ENCODE measurements around the gene PLOD2.

Gene PLOD2

GRCh38 chr3:146050691-146051090 is 110.3 kb downstream of the PLOD2 start:
- FAIRE-seq (no peak), DNase-seq (ENCODE audit: low spot score) (no peak)

- DNase-seq (ENCODE audit: low spot score) (no peak), FAIRE-seq (no peak)
These were observed 113.5 kb downstream of the PLOD2 start for GRCh38 chr3:146047485-146047884.

- no peak for FAIRE-seq
- DNase-seq (ENCODE audit: low spot score): no peak
These were observed 116.9 kb downstream of the PLOD2 start for GRCh38 chr3:146044046-146044445.

GRCh38 chr3:146040630-146041029 is 120.4 kb downstream of the PLOD2 start:
- no peak for FAIRE-seq
- DNase-seq (ENCODE audit: low spot score): no peak

- DNase-seq (ENCODE audit: low spot score) (no peak), FAIRE-seq (no peak)
These were observed 123.3 kb downstream of the PLOD2 start for GRCh38 chr3:146037697-146038096.

GRCh38 chr3:146036281-146036680 is 124.7 kb downstream of the PLOD2 start:
- no peak for FAIRE-seq

GRCh38 chr3:146035366-146035765 is 125.6 kb downstream of the PLOD2 start:
- FAIRE-seq (no peak), DNase-seq (ENCODE audit: low spot score) (no peak)

More at GRCh38 chr3:146036281-146036680, 124.7 kb downstream of the PLOD2 start:
- DNase-seq (ENCODE audit: low spot score): no peak

GRCh38 chr3:146033950-146034349 is 127.0 kb downstream of the PLOD2 start:
- FAIRE-seq: no peak
- no peak for DNase-seq (ENCODE audit: low spot score)

GRCh38 chr3:146026547-146026946 is 134.4 kb downstream of the PLOD2 start:
- no peak for FAIRE-seq
- DNase-seq (ENCODE audit: low spot score): no peak

- FAIRE-seq: no peak
- DNase-seq (ENCODE audit: low spot score): no peak
These were observed 136.7 kb downstream of the PLOD2 start for GRCh38 chr3:146024260-146024659.

GRCh38 chr3:146020969-146021368 is 140.0 kb downstream of the PLOD2 start:
- FAIRE-seq (peak; percentile 2), DNase-seq (ENCODE audit: low spot score) (no peak)

GRCh38 chr3:146019508-146019907 is 141.5 kb downstream of the PLOD2 start:
- no peak for DNase-seq (ENCODE audit: low spot score)
- FAIRE-seq: no peak
